AG10803 (cell line): ENCODE results near the gene GAPT.
A peak's percentile ranks its signal among the peaks of the same experiment; 100 is the strongest.

Experiments
- DNase-seq: peaks from one replicate; pipeline ENCODE4 v3.0.0; 2010; ENCODE audit warnings: low read depth
- H3K4me3 ChIP-seq: 2 replicates; pipeline ENCODE4 v1.5.1; 2011; ENCODE audit warnings: mild to moderate bottlenecking, low read length, control low read depth
- TF ChIP-seq, protein P1 (sequence below): conservative IDR thresholded peaks from 2 replicates; pipeline ENCODE4 v1.5.1; 2011; ENCODE audit warnings: mild to moderate bottlenecking, low read length, control low read depth, inconsistent platforms

The GAPT gene

DNA sequence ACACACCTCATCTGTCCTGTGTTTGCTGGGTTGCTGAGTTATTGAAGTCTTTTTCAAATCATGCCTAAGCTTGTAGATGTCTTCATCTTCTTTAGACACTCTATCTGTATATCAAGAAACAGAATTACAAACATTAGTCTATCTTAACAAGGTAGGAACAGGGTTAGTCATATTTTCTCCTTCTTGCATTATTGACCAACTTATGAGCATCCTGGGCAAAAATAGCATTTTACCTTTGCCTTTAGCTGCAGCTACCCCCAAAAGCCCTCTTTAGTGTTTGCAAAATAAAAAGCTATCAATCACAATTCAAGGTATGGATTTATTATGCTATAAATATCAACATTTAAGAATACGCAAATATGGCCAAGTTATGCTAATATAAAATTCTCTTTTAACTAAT lies 34.7 kb upstream of the GAPT start:
- TF ChIP-seq, protein P1, sequence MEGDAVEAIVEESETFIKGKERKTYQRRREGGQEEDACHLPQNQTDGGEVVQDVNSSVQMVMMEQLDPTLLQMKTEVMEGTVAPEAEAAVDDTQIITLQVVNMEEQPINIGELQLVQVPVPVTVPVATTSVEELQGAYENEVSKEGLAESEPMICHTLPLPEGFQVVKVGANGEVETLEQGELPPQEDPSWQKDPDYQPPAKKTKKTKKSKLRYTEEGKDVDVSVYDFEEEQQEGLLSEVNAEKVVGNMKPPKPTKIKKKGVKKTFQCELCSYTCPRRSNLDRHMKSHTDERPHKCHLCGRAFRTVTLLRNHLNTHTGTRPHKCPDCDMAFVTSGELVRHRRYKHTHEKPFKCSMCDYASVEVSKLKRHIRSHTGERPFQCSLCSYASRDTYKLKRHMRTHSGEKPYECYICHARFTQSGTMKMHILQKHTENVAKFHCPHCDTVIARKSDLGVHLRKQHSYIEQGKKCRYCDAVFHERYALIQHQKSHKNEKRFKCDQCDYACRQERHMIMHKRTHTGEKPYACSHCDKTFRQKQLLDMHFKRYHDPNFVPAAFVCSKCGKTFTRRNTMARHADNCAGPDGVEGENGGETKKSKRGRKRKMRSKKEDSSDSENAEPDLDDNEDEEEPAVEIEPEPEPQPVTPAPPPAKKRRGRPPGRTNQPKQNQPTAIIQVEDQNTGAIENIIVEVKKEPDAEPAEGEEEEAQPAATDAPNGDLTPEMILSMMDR, result no peak
- no peak for DNase-seq
- H3K4me3 ChIP-seq, result peak overlapping the region; percentile 78

DNA sequence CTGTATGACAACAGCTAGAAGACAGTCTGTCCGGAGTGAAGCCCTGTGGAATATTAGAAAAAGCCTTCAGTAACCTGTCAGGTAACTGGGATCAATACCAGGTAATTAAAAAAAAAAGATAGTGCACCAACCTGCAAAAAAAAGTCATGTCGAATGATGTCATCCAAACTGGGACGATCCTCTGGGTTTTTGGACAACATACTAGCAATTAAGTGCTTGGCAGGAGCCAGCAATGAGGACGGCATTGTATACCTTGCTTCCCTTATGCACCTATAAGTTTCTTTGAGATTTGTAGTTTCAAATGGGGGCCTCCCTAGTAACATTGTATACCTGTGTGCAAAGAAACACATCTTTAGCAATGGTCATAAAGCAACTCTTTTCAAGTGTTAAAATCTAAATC lies 34.2 kb upstream of the GAPT start:
- H3K4me3 ChIP-seq, result peak overlapping the region; percentile 78
- DNase-seq, result no peak
- TF ChIP-seq, protein P1, result no peak

DNA sequence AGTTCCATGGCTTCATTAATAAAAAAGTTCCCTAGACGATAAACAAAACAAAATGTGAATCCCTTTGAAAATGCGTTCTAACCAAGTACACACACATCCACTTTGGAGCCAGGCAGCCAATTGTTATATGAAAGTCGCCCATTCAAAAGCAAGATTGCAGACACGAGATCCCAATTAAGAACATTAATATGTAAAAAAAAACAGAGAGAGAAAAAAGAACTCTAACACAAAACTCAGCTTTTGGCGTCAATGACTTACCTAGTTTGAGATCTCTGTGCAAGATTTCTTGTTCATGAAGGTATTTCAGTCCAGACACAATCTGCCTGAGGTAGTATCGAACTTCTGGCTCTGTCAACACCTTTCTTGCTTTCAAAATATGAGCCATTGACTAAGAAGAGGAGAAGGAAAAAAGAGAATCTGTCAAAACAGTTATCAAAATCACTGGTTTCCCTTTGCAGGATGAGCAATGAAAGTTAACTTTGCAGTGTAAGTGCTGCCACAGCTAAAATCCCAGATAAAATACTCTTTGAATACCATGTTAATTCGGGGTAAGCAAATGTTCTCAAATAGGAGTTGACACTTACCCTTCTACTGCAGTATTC lies 33.0 kb upstream of the GAPT start:
- TF ChIP-seq, protein P1, result no peak
- no peak for DNase-seq
- H3K4me3 ChIP-seq, result peak overlapping the region; percentile 78

DNA sequence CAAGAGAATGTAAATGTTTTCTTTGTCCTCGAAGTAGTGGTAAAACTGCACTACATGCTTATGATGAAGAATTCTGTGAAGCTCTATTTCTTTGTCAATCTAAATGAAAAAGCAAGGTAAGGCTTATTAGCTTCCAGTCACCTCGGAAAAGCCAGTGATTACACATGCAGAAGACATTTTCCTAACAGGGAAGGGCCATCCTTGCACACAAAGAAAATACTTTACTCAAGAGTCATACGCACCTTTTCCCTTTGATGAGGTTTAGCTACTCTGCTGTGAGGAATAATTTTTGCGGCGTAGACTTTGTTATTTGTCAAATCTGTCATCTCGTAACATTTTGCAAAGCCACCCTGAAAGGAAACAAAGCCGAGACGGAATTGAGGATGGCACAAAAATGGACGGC lies 32.5 kb upstream of the GAPT start:
- TF ChIP-seq, protein P1, result no peak
- peak; percentile 23 for DNase-seq
- peak overlapping the region; percentile 78 for H3K4me3 ChIP-seq

DNA sequence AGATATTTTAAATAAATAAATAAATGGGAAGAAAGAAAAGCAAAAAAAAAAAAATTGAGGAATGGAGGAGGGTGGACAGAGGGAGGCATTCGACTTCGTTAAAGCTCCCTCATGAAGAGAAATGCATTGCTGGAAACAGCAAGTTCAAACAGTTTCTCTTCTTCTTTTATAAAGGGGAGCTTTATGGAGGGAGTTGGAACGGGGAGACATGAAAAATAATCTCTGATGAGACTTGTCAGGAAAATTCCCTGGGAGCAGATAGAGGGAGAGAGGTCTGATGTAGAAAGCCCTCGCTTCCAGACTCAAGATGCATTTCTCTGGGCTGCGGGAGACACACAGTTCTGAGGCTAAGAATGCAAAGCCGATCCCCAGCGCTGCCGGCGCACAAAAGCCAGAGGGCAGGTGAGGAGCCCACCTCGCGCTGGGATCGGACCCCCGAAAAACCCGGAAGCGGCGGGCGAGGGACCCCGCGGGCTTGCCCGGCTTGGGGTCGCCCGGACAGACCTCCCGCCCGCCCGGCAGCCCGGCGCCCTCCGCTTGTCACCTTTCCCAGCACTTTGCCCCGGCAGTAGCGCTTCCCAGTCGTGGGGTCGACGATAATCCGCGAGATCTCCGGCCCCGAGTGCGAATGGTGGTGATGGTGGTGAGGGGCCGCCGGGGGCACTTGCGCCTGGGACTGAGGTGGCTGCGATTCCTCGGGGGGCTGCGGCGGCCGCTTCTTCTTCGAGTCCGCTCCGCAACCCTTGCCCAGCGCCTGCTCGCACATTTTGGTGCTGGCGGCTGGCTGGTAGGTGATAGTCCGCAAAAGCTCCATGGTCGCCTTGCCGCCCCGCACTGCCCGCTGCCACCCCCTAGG lies 31.9 kb upstream of the GAPT start:
- peak; percentile 50 for DNase-seq
- peak overlapping the region; percentile 78 for H3K4me3 ChIP-seq
- TF ChIP-seq, protein P1, result no peak

DNA sequence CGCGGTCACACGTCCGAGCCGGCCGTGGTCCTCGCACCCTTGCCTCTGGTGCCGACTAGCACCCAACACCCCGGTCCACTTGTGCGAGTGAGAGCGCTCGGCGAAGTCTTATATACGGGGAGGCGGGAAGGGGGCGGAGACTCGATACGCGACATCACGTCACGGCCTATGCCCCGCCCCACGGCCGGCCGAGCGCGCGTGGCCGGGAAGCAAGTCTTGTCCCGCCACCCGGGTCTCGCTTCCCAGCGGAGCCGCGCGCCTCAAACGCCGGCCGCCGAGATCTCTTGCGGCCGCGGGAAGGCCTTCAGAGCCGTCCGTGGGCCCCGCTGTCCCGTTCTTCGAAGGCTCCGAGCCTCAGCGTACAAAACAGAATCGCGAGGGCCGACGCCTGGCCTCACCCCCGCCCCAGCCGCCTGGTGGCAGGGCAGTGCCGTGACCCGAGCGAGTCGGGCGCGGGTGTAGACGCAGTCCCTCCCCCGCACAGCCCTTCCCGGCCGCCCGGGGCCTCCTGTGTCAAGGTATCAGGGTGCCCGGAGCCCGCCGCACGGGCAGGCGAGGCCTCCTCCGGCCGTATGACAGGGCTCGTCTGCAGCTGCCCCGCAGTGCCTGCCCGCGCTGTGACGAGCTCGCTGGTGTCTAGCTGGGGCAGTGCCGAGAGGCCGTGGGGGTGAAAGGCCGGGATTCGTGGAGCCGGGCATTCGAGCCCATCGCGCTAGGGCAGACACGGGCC lies 31.1 kb upstream of the GAPT start, which contains the start of gene PLK2:
Gene PLK2, minus strand, starts transcription at position 85 of the 730 bp plus-strand sequence. CDS start 127 bp downstream, outside the sequence.
- peak within 1 kb of the TSS; percentile 78 for H3K4me3 ChIP-seq
- peak; percentile 94 for DNase-seq
- TF ChIP-seq, protein P1, result peak; percentile 46
